ENCODE results near the gene ZNF324B.

- no peak for TF ChIP-seq CTCF (IDR thresholded peaks at IDR 0.05; ENCODE audit: poor library complexity)
- TF ChIP-seq EZH2phosphoT487 (IDR thresholded peaks at IDR 0.05; ENCODE audit: low read depth, severe bottlenecking, unreplicated experiment): no peak
- no peak for TF ChIP-seq EZH2 (IDR thresholded peaks at IDR 0.05; ENCODE audit: borderline replicate concordance)
Measured at GRCh38 chr19:58460039-58460438, 8.6 kb downstream of the ZNF324B start.

All from hepatocyte (in vitro differentiated cells).